Left lung (tissue), 10 donors: ENCODE data around the gene NT5DC2. TPM values are rescaled to one million over a fixed set of nuclear protein-coding genes. Genes with fewer than 3 reads are reported as not detected.

Experiments
- ATAC-seq: fragments of 200-7000 bp; cut with Tn5 transposase; one replicate; pipeline ENCODE4 v1.9.1; 2020; ENCODE audit warnings: moderate library complexity
- DNase-seq, 4 donors: peaks; one replicate each; pipeline ENCODE4 v3.0.0-alpha.2; 2013 to 2020
- H3K27ac ChIP-seq, 2 donors: fragments of 200-600 bp; sonication (generic) in 1 of 2; one replicate each; pipeline versions ENCODE4 v1.5.0 to v1.8.0; 2020 to 2021
- H3K27me3 ChIP-seq, 2 donors: fragments of 200-600 bp; sonication (generic) in 1 of 2; one replicate each; pipeline versions ENCODE4 v1.5.0 to v1.8.0; 2020 to 2021
- H3K36me3 ChIP-seq, 2 donors: fragments of 200-600 bp; sonication (generic) in 1 of 2; one replicate each; pipeline versions ENCODE4 v1.5.0 to v1.8.0; 2020 to 2021
- H3K4me1 ChIP-seq, 2 donors: fragments of 200-600 bp; one replicate each; pipeline ENCODE4 v1.8.0; 2021
- H3K4me3 ChIP-seq, 2 donors: fragments of 200-600 bp; sonication (generic) in 1 of 2; one replicate each; pipeline versions ENCODE4 v1.5.0 to v1.8.0; 2020 to 2021; ENCODE audit warnings: mild to moderate bottlenecking in 1 of 2
- H3K9me3 ChIP-seq, 2 donors: fragments of 200-600 bp; sonication (generic) in 1 of 2; one replicate each; pipeline versions ENCODE4 v1.5.0 to v1.8.0; 2020 to 2021
- intact Hi-C, 2 donors: fragments of 100-400 bp; cut with DNase I; formaldehyde crosslinking; loops; one replicate each; pipeline versions ENCODE4 v1.11.2 to v1.14.2; 2022
- polyA plus RNA-seq, 6 donors: library from polyadenylated mRNA; unstranded; fragments of 120-200 nt; gene quantifications; one replicate each; pipeline ENCODE4 v1.2.1, GENCODE V29; 2013; ENCODE audit not compliant: insufficient read length in 6 of 6
- total RNA-seq, 2 donors: library from RNA; stranded (reverse); fragmentation: NEBNext Ultra II Directional; extraction: Animal tissue kit (Norgen Biotek cat#: 25700); gene quantifications; one replicate each; pipeline ENCODE4 v1.2.1, GENCODE V29; 2021
- TF ChIP-seq, protein P1 (sequence below), 2 donors: fragments of 200-600 bp; sonication (generic) in 1 of 2; IDR thresholded peaks; one replicate each; pipeline versions ENCODE4 v1.5.0 to v1.8.0; 2021; ENCODE audit warnings: antibody characterized with exemption in 2 of 2
- donor health status: DM: no; HTN: yes; CAD: no.
- donor health status: DM: no; HTN: no; CAD: no.

Gene NT5DC2
- total and polyA plus RNA-seq, 8 donors = 81.8 to 365 (median 247) TPM

DNA sequence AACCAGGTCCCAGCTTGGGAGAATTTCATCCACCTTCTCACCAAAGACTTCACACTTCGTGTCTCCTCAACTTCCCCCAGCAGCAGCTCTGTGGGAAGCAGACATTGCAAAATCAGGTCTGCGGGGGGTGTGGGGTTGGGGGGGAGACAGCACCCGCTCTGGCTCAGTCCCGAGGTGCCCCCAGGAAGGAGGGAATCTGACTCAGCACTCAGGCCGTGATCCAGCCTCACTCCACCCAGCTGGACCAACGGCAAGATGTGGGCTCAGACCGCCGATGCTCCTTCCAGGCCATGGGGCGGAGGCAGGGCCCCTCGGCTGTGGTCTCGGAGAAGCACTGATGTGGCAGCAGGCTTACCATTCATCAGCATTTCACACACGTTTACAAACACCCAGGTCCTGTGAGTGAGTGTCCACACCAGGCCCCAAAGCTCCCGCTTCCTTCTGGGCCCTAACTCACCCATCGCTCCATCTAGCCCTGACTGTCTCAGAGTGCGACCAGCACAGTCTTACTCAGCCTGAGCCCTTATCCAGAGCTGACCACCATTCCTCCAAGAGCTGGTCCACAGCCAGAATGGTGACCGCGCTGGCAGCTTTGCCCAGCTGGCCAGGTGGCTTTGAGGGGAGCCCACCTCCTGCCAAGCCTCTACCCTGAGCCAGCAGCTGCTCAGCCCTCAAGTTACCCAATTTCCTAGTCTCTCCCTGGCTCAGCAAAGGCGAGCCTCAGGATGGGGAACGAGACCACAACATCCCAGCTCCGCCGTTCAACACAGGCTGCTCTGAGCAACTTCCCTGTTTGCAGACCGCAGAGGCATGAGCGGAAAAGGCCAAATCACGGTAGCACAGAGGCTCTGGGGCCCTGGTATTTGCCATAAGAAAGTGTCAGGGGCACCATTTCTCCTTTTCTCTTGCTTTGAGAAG is 35.3 kb downstream of the NT5DC2 start:
- Histone ChIP-seq H3K27ac (peak overlapping the region; percentile 8 to 84), H3K27me3 (peaks cover 0 to 22% of the 10 kb centered on the region in 2 donors), H3K4me3 (peak overlapping the region in 1 of 2 donors; percentile 12), H3K36me3 (peaks cover 0 to 16% of the 10 kb centered on the region in 2 donors), H3K9me3 (no peaks in the 10 kb centered on the region), H3K4me1 (peaks cover 9 to 67% of the 10 kb centered on the region in 2 donors)
- intact Hi-C loops = no loop called here
- DNase-seq (peak in 1 of 4 donors; percentile 85), ATAC-seq (peak; percentile 59)
- TF ChIP-seq, protein P1, sequence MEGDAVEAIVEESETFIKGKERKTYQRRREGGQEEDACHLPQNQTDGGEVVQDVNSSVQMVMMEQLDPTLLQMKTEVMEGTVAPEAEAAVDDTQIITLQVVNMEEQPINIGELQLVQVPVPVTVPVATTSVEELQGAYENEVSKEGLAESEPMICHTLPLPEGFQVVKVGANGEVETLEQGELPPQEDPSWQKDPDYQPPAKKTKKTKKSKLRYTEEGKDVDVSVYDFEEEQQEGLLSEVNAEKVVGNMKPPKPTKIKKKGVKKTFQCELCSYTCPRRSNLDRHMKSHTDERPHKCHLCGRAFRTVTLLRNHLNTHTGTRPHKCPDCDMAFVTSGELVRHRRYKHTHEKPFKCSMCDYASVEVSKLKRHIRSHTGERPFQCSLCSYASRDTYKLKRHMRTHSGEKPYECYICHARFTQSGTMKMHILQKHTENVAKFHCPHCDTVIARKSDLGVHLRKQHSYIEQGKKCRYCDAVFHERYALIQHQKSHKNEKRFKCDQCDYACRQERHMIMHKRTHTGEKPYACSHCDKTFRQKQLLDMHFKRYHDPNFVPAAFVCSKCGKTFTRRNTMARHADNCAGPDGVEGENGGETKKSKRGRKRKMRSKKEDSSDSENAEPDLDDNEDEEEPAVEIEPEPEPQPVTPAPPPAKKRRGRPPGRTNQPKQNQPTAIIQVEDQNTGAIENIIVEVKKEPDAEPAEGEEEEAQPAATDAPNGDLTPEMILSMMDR (IDR thresholded peaks at IDR 0.05) = no peak

DNA sequence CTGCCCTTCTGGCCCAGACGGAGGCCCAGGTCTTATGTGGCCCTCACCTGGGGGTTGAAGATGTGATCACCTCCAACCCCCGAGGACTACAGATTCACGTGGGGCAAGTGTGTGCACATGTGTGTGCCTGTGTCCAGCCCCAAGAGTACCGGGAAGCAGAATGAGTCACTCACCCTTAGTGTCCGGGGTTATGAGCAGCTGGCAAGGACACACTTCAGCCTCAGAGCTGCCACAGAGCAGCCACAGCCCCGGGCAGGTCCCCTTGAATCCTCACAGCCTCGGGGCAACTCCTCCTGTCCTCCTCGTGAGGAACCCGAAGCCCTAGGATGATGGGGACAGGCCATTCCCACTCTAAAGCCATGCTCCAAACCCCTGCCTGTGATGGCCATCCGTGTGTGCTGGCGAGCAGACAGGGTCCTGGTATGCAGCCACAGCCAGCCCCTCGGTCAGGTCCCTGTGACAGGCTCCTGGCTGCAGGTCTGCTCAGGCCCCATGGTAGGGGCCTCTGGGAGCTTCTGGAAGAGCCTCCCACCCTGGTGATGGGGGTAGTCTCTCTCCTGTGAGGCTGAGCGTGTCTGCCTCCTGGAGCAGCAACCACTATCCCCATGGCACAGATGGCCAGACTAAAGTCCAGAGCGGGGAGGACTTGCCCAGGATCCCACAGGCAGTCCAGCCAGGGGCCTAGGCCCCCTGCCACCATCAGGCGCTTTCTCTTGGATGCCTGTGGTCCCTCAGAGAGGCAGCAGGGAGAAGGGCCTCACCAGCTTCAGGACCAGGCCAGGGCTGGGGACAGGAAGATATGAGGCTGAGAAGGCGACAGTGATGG is 37.7 kb downstream of the NT5DC2 start:
- Histone ChIP-seq H3K9me3 (no peaks in the 10 kb centered on the region), H3K27me3 (peaks cover 0 to 22% of the 10 kb centered on the region in 2 donors), H3K36me3 (peaks cover 0 to 23% of the 10 kb centered on the region in 2 donors), H3K4me3 (peak overlapping the region; percentile 6 to 51), H3K4me1 (peaks cover 14 to 91% of the 10 kb centered on the region in 2 donors), H3K27ac (peak overlapping the region; percentile 39 to 86)
- intact Hi-C loops = no loop called here
- ATAC-seq = peak; percentile 64
- TF ChIP-seq, protein P1 (IDR thresholded peaks at IDR 0.05) = no peak
- DNase-seq = no peak

DNA sequence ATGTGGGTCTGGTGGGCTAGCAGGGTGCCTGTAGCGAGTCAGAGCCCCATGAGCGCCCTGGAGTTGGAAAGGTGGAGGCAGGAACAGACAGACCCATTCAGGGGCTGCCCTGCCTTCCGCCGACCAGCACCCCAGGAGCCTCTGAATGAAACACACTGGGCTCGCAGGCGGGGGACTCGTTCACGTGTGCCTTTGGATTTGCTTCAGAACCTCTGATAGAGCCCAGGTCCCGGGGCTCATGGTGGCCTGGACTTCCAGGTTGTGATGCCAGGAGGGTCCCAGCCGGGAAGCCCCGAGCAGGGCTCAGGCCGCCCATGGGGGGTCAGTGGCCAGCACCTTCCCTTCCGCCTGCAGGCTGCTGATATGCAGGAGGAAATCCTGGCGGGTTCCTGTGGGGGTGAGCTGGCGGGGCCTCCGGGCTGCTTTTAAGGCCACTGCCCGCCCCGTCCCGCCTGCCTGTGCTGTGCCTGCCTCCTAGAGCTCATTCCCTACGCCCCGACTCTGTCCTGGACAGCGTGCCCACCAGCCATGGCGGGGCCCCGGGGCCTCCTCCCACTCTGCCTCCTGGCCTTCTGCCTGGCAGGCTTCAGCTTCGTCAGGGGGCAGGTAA is 38.7 kb downstream of the NT5DC2 start, which contains the start of gene STAB1:
Gene STAB1 (plus strand): TSS at position 453 of the 610 bp plus-strand sequence. CDS start 76 bp downstream, at position 529.
- Histone ChIP-seq H3K27ac (peak within 1 kb of the TSS; percentile 39 to 86), H3K9me3 (no peaks in the 10 kb centered on the region), H3K27me3 (peaks cover 0 to 22% of the 10 kb centered on the region in 2 donors), H3K36me3 (peaks cover 0 to 33% of the 10 kb centered on the region in 2 donors), H3K4me3 (peak within 1 kb of the TSS; percentile 6 to 51), H3K4me1 (peaks cover 18 to 95% of the 10 kb centered on the region in 2 donors)
- ATAC-seq (peak; percentile 36), DNase-seq (peak in 1 of 4 donors; percentile 40)
- TF ChIP-seq, protein P1 (IDR thresholded peaks at IDR 0.05) = no peak
- intact Hi-C loops = no loop called here

DNA sequence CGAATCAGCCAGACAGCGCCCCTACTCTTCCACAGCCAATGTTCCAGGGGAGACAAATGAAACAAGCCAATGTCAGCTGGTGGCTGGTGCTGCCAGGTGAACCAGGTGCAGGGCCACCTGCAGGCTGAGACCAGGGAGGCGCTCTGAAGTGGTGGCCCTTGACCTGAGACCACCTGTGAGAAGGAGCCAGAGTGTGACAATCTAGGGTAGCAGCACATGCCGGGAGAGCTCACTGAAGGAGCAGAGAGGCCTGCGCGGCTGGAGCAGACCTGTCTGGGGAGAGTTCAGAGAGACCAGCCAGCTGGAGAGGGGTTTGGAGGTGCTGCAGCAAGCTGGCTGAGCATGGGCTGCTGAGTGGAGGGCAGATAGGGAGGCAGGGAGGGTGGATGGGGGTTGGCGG is 39.2 kb downstream of the NT5DC2 start:
- peaks cover 18 to 99% of the 10 kb centered on the region in 2 donors for H3K4me1 ChIP-seq
- ATAC-seq (no peak), DNase-seq (no peak)
- peak overlapping the region in 1 of 2 donors; percentile 51 for H3K4me3 ChIP-seq
- intact Hi-C loops = no loop called here
- peaks cover 0 to 22% of the 10 kb centered on the region in 2 donors for H3K27me3 ChIP-seq
- H3K9me3 ChIP-seq = no peaks in the 10 kb centered on the region
- peak overlapping the region; percentile 39 to 86 for H3K27ac ChIP-seq
- TF ChIP-seq, protein P1 (IDR thresholded peaks at IDR 0.05) = no peak
- H3K36me3 ChIP-seq = peaks cover 0 to 38% of the 10 kb centered on the region in 2 donors
